ENCODE data around the gene LMNA.

Gene LMNA

GRCh38 chr1:156144742-156145141 lies 30.2 kb downstream of the LMNA start:
- no peak for DNase-seq

DNA sequence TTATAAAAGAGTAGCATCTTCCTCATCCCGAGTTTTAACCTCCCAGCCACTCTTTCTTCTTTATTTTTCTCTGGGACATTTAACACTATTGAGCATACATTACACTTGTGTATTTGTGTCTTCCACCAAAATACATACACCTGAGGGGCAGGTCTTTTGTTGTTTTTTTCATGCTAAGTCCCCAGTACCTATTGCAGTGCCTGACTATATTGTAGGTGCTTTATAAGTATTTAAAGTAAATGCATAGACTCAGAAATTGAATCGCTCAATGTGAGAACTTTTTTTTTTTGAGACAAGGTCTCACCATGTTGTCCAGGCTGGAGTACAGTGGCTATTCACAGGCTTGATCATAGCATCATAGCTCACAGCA lies 31.1 kb downstream of the LMNA start:
- DNase-seq = no peak

DNA sequence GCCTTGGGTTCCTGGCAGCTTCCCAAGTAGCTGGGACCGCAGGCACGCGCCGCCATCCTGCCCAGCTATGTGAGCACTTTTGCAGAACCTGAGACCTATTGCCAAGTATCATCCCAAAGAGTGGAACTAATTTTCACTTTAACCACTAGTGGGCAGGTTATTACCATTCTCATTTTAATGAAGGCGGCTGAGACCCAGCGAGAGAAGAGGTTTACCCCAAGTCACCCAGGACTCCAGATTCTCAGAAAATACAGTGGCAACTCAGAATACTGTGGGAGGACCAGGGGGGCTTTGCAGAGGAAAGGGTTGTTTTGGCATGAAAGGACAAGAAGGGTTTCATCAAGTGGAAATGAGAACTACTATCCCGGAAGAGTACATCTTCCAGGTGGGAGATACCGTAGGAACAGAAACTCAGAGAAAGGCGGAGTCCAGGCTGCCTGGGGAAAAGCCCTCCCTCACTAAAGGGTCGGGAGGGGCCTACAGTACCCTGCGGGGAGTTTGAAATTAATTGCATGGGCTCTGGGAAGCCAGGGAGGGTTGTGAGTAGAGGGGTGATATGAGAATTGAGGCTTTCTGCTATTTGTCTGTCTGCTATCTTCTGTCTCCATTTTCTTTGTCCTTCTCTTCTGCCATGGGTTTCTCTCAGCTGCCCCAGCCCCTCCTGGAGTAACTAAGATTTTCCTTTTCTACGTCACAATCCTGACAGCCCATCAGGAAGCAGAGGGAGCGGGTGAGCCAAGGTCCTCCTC lies 31.7 kb downstream of the LMNA start:
- peak; percentile 62 for DNase-seq

GRCh38 chr1:156146769-156147405 lies 32.4 kb downstream of the LMNA start:
- no peak for DNase-seq

DNA sequence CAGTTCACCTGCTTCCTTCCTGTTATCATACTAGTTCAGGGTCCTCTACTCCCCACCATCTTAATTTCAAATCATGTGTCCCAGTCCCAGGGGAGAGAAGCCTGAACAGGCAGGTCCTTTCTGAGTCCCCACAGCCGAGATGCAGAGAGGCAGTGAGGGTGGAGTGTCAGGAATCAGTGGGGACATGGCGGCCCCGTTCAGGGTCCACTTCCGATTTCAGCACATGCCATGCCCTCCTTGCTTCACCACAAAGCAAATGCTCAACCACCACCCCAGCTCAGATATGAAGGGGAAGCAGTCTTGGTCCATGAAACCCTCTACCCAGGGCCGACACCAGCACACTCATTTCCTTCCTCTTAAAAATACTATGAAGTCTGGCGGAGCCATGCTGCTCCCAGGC lies 33.7 kb downstream of the LMNA start:
- no peak for DNase-seq

GRCh38 chr1:156149374-156150332 lies 35.1 kb downstream of the LMNA start:
- no peak for DNase-seq

DNA sequence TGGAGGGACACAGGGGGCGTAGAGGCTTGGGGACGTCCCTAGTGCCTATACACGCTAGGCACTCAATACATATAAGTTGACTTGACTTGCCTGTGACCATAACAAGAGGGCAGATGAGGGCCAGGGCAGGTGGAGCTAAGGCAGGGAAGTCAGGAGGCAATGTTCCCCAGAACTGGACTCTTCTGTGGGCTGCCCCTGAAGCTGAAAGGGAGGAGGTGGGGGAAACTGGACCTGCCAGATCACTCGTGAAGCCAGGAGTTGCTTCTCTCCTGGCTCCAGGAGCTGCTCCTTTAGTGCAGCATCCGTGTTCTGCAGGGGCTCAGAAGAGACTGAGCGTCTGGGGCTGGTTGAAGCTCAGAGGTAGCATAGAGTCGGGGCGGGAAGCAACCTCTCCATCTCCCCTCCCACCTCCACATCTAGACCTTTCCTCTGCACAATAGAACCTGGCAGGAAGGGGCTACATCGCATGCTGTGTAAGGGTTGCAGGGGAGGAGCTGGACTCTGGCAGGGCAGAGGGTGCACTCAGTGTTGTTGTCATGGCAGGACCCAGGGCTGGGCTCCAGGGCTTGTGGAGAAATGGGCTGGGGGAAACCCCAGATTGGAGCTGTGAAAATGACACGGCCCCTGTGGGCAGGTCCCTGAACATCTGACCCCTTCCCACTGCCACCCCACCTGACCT lies 36.0 kb downstream of the LMNA start:
- no peak for DNase-seq

- DNase-seq = no peak
Measured at GRCh38 chr1:156151093-156151688, 36.7 kb downstream of the LMNA start.

DNA sequence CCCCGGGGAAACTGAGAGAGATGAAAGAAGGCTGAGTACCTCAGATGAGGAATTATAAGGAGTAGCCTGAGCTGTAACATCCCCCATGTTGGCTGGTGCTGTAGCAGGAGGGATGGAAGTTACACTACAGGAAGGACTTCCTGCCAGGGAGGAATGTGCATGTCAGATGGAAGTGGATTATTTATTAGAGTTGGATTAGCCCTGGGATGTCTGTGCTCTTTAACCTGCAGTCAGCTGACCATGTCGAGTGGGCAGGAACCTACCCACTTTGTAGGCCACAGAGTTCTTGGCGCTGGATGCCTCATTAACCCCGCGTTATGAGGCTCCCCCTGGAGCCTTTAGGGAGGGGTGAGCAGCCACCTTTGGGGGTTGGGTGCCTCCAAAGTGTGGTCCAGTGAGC lies 38.1 kb downstream of the LMNA start:
- no peak for DNase-seq

DNA sequence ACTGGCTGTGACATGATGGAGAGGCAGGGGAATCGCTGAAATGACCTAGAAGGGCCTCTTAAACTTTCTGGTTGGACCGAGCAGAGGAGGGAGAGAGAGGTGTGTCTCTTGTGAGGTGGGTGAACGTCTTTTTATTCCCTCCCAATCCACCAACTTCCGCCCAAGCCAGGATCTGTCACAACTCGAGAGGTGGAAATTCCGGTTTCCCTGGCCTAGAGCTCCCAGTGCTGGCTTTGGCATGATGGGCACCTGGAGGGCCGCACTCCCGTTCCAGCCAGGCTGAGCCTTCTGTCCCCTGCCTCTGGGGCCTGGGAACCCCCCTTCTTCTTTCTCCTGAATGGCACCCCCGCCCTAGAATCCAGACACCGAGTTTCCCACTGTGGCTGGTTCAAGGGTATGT lies 38.9 kb downstream of the LMNA start, which contains the start of gene SEMA4A:
SEMA4A (plus strand) TSS at position 224 of the 400 bp plus-strand sequence. CDS start 994 bp downstream, outside the sequence.
- DNase-seq = no peak

- DNase-seq = no peak
Measured at GRCh38 chr1:156154317-156154749, 39.8 kb downstream of the LMNA start.

DNA sequence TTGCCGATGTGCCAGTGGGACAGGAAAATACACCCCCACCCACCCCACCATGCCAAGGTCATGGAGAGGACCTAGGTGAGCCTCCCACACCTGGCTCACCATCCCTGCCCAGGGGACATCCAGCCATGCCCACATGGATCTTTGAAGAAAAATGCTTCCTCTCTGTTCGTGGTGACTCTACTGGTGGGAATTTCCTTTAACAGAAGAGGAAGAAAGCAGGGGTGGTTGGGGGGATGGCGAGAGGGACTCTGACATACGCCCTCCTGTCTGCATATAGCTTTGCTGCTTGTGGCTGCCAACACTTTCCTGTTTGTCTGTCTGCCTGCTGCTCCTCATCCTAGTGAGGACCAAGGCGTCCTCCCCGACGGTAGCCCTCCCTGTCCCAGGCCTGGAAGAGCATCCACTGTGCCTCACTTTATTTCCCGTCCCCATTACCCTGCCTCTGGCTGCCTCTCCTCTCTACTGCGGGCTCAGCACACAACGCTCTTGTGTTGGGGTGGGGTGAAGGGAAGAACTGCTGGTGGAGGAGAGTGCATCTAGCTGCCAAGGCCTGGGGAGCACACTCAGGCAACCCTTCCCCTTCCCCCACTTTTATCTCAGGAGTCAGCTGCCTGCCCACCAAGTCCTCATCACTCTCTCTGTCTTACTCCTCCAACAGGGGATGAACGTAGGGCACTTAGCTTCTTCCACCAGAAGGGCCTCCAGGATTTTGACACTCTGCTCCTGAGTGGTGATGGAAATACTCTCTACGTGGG lies 41.4 kb downstream of the LMNA start:
- no peak for DNase-seq

- no peak for DNase-seq
Measured at GRCh38 chr1:156157506-156157905, 43.0 kb downstream of the LMNA start.

DNA sequence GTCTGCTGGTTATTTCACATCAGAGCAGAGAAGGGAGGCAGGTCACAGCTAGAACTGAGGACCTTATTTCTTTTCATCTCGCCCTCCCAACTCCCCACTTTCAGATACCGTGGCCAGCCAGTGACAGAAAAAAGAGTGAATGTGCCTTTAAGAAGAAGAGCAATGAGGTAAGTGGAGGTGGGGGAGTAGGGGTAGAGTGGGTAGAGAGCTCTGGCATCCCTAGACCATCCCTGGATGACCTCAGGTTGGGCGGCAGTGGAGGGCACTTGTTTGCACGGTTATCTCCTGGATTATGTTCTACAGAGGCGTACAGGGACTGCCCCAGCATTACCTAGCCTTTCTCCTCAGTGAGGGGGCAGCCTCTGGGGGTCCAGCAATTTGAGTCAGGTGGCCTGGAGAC lies 43.5 kb downstream of the LMNA start:
- no peak for DNase-seq

- DNase-seq = no peak
Measured at GRCh38 chr1:156160000-156160742, 45.7 kb downstream of the LMNA start.

- DNase-seq = no peak
Measured at GRCh38 chr1:156160743-156161171, 46.2 kb downstream of the LMNA start.

- DNase-seq = no peak
Measured at GRCh38 chr1:156162430-156163037, 48.0 kb downstream of the LMNA start.

- no peak for DNase-seq
Measured at GRCh38 chr1:156163712-156164111, 49.2 kb downstream of the LMNA start.

GRCh38 chr1:156164125-156164831 lies 49.8 kb downstream of the LMNA start:
- DNase-seq = no peak

DNA sequence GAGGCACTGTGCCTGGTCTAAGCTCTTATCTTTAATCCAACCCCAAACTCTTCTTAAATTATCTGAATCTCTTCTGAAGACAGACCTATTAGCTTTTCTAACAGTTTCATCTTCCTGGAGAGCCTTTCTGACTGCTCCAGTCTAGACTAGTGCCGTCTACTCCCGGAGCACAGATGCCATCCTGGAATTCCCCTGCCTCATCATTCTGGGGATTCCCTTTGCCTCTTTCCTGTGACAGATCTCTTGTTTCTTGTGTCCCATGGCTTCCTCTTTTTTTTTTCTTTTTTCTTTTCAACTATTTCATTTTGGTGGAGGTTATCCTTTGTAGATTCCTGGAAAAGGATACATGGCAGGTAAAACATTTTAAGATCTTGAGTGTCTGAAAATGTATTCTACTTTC lies 50.6 kb downstream of the LMNA start:
- DNase-seq = no peak

Measured in NCI-H2081 treated with DMSO at 0.1 percent for 48 hours (cell line).